Body of pancreas (tissue), 4 donors: Measurements from ENCODE around the gene TCEA2.

Experiments
- CTCF ChIP-seq, 7 experiments: fragments of 450-650 bp in 4 of 7; fragments of 200-600 bp in 3 of 7; sonication (generic) in 3 of 7; IDR thresholded peaks; one replicate each; pipeline ENCODE4 v1.5.1; 2016 to 2019; ENCODE audit warnings: antibody characterized with exemption in 7 of 7
- POLR2A ChIP-seq, 3 donors: fragments of 450-650 bp; IDR thresholded peaks; one replicate each; pipeline ENCODE4 v1.6.1; 2016; ENCODE audit warnings: antibody characterized with exemption in 3 of 3, mild to moderate bottlenecking in 2 of 3

DNA sequence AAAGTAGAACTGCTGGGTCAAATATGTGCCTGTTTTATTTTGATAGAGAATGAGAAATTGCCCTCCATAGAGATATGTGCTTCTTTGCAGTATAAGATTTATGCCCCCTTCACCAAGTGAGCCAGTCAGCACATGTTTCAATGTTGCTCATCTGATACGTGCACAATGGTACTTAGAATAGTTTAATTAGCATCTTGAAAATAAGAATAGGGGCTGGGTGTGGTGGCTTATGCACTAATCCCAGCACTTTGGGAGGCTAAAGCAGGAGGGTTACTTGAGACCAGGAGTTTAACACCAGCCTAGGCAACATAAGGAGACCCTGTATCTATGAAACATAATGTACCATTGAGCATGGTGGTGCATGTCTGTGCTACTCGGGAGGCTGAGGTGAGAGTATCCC lies 47.4 kb upstream of the TCEA2 start:
- no peak for TF ChIP-seq CTCF (IDR thresholded peaks at IDR 0.05)
- TF ChIP-seq POLR2A (IDR thresholded peaks at IDR 0.05): no peak
